Retinal pigment epithelial cell (primary cell): ENCODE measurements around the gene C1QTNF1.

Source experiments
- DNase-seq: peaks from one replicate; pipeline ENCODE4 v3.0.0-alpha.2; 2010; ENCODE audit warnings: low read depth
- H3K4me3 ChIP-seq: 2 replicates; pipeline ENCODE4 v1.5.1; 2011; ENCODE audit warnings: mild to moderate bottlenecking, low read length, control low read depth, moderate library complexity
- CTCF ChIP-seq: conservative IDR thresholded peaks from 2 replicates; pipeline ENCODE4 v1.5.1; 2011; ENCODE audit warnings: low read depth, low read length, control low read depth, inconsistent platforms

C1QTNF1 gene

GRCh38 chr17:78993241-78993956 lies 30.6 kb upstream of the C1QTNF1 start:
- no peak for DNase-seq
- no peak overlapping the region for H3K4me3 ChIP-seq
- peak; percentile 82 for TF ChIP-seq CTCF

- DNase-seq: no peak
- no peak overlapping the region for H3K4me3 ChIP-seq
- TF ChIP-seq CTCF: no peak
Measured at GRCh38 chr17:78993981-78994671, 29.8 kb upstream of the C1QTNF1 start.

- H3K4me3 ChIP-seq: no peak overlapping the region
- TF ChIP-seq CTCF: no peak
- no peak for DNase-seq
Measured at GRCh38 chr17:78995022-78995760, 28.8 kb upstream of the C1QTNF1 start.

GRCh38 chr17:78995761-78996451 lies 28.1 kb upstream of the C1QTNF1 start:
- H3K4me3 ChIP-seq: no peak overlapping the region
- TF ChIP-seq CTCF: no peak
- no peak for DNase-seq

- no peak for TF ChIP-seq CTCF
- H3K4me3 ChIP-seq: no peak overlapping the region
- no peak for DNase-seq
Measured at GRCh38 chr17:78996781-78997201, 27.2 kb upstream of the C1QTNF1 start.

GRCh38 chr17:78997231-78997741 lies 26.7 kb upstream of the C1QTNF1 start:
- TF ChIP-seq CTCF: no peak
- no peak overlapping the region for H3K4me3 ChIP-seq
- DNase-seq: no peak
